Fibroblast of lung (primary cell): Measurements from ENCODE around the gene THAP2. TPM values are rescaled to one million over a fixed set of nuclear protein-coding genes. Genes with fewer than 3 reads are reported as not detected.

ENCODE experiments used
- DNase-seq, 2 donors: peaks; one replicate each; pipeline versions ENCODE4 v3.0.0 to v3.0.0-alpha.2; 2010; ENCODE audit warnings: low read depth in 2 of 2
- H2AFZ ChIP-seq: 2 replicates; pipeline ENCODE4 v1.5.1; 2012; ENCODE audit warnings: low read length, control low read depth, inconsistent platforms
- H3K27ac ChIP-seq: 2 replicates; pipeline ENCODE4 v1.5.1; 2011; ENCODE audit warnings: low read length, control low read depth; ENCODE audit not compliant: insufficient read depth
- H3K27me3 ChIP-seq: 2 replicates; pipeline ENCODE4 v1.5.1; 2011; ENCODE audit warnings: mild to moderate bottlenecking, low read length; ENCODE audit not compliant: control insufficient read depth, insufficient read depth
- H3K36me3 ChIP-seq: 2 replicates; pipeline ENCODE4 v1.5.1; 2011; ENCODE audit warnings: low read length; ENCODE audit not compliant: control insufficient read depth, insufficient read depth
- H3K4me1 ChIP-seq: 2 replicates; pipeline ENCODE4 v1.5.1; 2011; ENCODE audit warnings: low read length; ENCODE audit not compliant: control insufficient read depth, insufficient read depth; ENCODE audit errors: extremely low read depth
- H3K4me2 ChIP-seq: 2 replicates; pipeline ENCODE4 v1.5.1; 2011; ENCODE audit warnings: low read length, control low read depth; ENCODE audit not compliant: insufficient read depth; ENCODE audit errors: extremely low read depth
- H3K4me3 ChIP-seq, 4 experiments: fragments of 200-600 bp in 1 of 4; sonication (generic) in 1 of 4; replicated peaks in 1 of 4; 2 replicates each; pipeline ENCODE4 v1.5.1; 2011 to 2016; ENCODE audit warnings: low read length in 4 of 4, low read depth in 3 of 4, mild to moderate bottlenecking in 3 of 4, control low read depth in 2 of 4, inconsistent platforms in 1 of 4, mixed read lengths in 1 of 4; ENCODE audit not compliant: insufficient read depth in 1 of 4; ENCODE audit errors: control extremely low read depth in 1 of 4
- H3K79me2 ChIP-seq: 2 replicates; pipeline ENCODE4 v1.5.1; 2012; ENCODE audit warnings: mild to moderate bottlenecking, low read length, inconsistent platforms; ENCODE audit not compliant: control insufficient read depth, insufficient read depth
- H3K9ac ChIP-seq: 2 replicates; pipeline ENCODE4 v1.5.1; 2011; ENCODE audit warnings: mild to moderate bottlenecking, low read length, control low read depth; ENCODE audit not compliant: insufficient read depth
- H3K9me3 ChIP-seq: 2 replicates; pipeline ENCODE4 v1.5.1; 2012; ENCODE audit warnings: low read depth, low read length; ENCODE audit not compliant: control insufficient read depth, insufficient read depth
- H4K20me1 ChIP-seq: 2 replicates; pipeline ENCODE4 v1.5.1; 2011; ENCODE audit warnings: low read length; ENCODE audit not compliant: control insufficient read depth, insufficient read depth; ENCODE audit errors: extremely low read depth
- CTCF ChIP-seq, 2 donors: IDR thresholded peaks in 1 of 2; conservative IDR thresholded peaks in 1 of 2; 1 replicate in 1 of 2; 2 replicates in 1 of 2; pipeline ENCODE4 v1.5.1; 2011 to 2012; ENCODE audit warnings: low read length in 2 of 2, control low read depth in 1 of 2, inconsistent platforms in 1 of 2, low read depth in 1 of 2, mild to moderate bottlenecking in 1 of 2
- EZH2 ChIP-seq: IDR thresholded peaks from 2 replicates; pipeline ENCODE4 v1.5.1; 2012; ENCODE audit warnings: low read length, control low read depth, mild to moderate bottlenecking; ENCODE audit errors: missing control alignments
- polyA minus RNA-seq: library from RNA; depleted of rRNA, polyadenylated mRNA; stranded (reverse); fragments of >200 nt; gene quantifications from 2 replicates; pipeline ENCODE4 v1.2.3, GENCODE V29; 2011; ENCODE audit warnings: low replicate concordance
- polyA plus RNA-seq, 2 donors: library from polyadenylated mRNA; depleted of rRNA in 1 of 2; stranded (reverse) in 1 of 2; unstranded in 1 of 2; fragments of >200 nt; gene quantifications; 2 replicates each; pipeline ENCODE4 v1.2.1, GENCODE V29; 2011 to 2012; ENCODE audit warnings: missing spikeins in 1 of 2
- total RNA-seq: library from RNA; depleted of rRNA; stranded (reverse); fragments of >200 nt; gene quantifications from 2 replicates; pipeline ENCODE4 v1.2.1, GENCODE V29; 2014

Gene THAP2
- total RNA-seq (5.6 and 6.9 TPM in 2 replicates), polyA plus RNA-seq (1.5 and 2.3 TPM in 2 replicates), polyA minus RNA-seq (0.19 and 0.79 TPM in 2 replicates)
- polyA plus RNA-seq (2012): 1.6 and 2.5 TPM in 2 replicates

DNA sequence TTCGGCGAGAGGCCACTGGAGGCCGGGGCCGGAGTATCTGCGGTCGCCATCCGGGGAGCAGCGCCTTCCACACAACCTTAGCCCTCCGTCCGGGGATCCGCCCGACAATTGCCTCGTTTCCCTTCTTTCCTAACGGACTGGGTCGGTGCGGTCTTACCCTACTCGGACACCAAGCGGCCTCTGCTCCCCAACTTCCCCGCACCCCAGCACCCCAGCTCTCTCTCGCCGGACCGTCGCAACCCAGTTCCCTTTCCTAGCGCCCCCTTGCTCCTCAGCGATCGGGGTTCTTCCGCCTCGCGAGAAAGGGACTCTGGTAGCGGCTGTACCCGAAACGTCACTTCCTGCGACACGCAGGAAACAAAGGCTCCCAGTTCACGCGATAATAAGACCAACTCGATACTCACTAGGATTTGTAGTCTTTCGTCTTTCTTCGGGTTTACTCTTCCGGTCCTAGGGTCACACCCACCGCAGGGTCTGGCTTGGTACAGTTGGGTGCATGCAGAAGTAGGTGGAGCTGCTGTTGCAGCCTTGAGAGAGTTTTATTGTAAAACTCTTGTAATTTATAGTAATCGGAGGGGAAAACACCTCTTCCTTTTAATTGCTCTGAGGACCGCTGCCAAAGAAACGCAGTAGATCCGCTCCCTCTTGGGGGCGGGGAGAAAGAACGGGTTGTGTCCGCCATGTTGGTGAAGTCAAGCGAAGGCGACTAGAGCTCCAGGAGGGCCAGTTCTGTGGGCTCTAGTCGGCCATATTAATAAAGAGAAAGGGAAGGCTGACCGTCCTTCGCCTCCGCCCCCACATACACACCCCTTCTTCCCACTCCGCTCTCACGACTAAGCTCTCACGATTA is at the start of gene THAP2, which contains the start of gene ZFC3H1:
Gene THAP2 (plus strand): TSS at position 741 of the 850 bp plus-strand sequence. CDS start 209 bp downstream, outside the sequence.
Gene ZFC3H1 (minus strand): TSS at position 288 of the 850 bp plus-strand sequence. CDS start 238 bp downstream, at position 50.
- Histone ChIP-seq H3K4me3 (peak within 1 kb of the TSS; percentile 85 to 99 (median 92)), H3K9ac (peak within 1 kb of the TSS; percentile 94), H2AFZ (peak within 1 kb of the TSS; percentile 82), H3K79me2 (peaks cover 55% of the 10 kb centered on the region), H3K27ac (peak within 1 kb of the TSS; percentile 96), H3K4me2 (peak within 1 kb of the TSS; percentile 86), H3K4me1 (no peaks in the 10 kb centered on the region), H3K9me3 (no peaks in the 10 kb centered on the region), H3K27me3 (no peaks in the 10 kb centered on the region), H3K36me3 (peaks cover 1% of the 10 kb centered on the region), H4K20me1 (no peaks in the 10 kb centered on the region)
- peak; percentile 99 to 100 for DNase-seq
- TF ChIP-seq CTCF (conservative IDR thresholded peaks at IDR 0.05 in 1 of 2, IDR thresholded peaks at IDR 0.05 in 1 of 2; ENCODE audit: low read depth in 1 of 2, low read length in 2 of 2) (peak; percentile 38 to 39), EZH2 (no peak)

- no peak overlapping the region for H3K4me2 ChIP-seq
- DNase-seq: no peak
- no peaks in the 10 kb centered on the region for H3K79me2 ChIP-seq
- no peak overlapping the region for H3K9ac ChIP-seq
- no peak overlapping the region for H2AFZ ChIP-seq
- no peaks in the 10 kb centered on the region for H3K27me3 ChIP-seq
- no peak overlapping the region for H3K4me3 ChIP-seq
- no peak overlapping the region for H3K27ac ChIP-seq
- peaks cover 14% of the 10 kb centered on the region for H3K36me3 ChIP-seq
- no peaks in the 10 kb centered on the region for H3K4me1 ChIP-seq
- H4K20me1 ChIP-seq: no peaks in the 10 kb centered on the region
- TF ChIP-seq CTCF (conservative IDR thresholded peaks at IDR 0.05 in 1 of 2, IDR thresholded peaks at IDR 0.05 in 1 of 2; ENCODE audit: low read depth in 1 of 2, low read length in 2 of 2) (no peak), EZH2 (no peak)
- no peaks in the 10 kb centered on the region for H3K9me3 ChIP-seq
These were observed 42.2 kb upstream of the THAP2 start for GRCh38 chr12:71621938-71622337.

DNA sequence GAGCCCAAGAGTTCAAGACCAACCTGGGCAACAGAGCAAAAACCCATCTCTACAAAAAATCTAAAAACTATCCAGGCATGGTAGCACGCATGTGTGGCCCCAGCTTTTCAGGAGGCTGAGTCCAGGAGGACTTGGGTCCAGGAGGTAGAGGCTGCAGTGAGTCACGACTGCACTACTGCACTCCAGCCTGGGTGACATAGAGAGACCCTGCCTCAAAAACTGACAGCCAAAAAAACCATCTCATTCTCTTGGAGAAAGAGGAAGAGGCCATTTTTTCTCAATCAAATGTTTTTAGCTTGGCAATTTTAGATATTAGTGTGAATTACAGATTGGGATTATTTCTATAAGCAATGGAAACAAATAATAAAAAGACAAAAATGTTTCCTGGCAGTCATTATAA is 38.6 kb upstream of the THAP2 start:
- H3K36me3 ChIP-seq: peaks cover 10% of the 10 kb centered on the region

More for the DNA sequence above, 38.6 kb upstream of the THAP2 start:
- Histone ChIP-seq H3K79me2 (no peaks in the 10 kb centered on the region), H3K27me3 (no peaks in the 10 kb centered on the region), H3K9me3 (no peaks in the 10 kb centered on the region), H3K9ac (no peak overlapping the region), H4K20me1 (no peaks in the 10 kb centered on the region), H3K4me1 (no peaks in the 10 kb centered on the region), H3K4me2 (no peak overlapping the region), H3K4me3 (no peak overlapping the region), H3K27ac (no peak overlapping the region), H2AFZ (no peak overlapping the region)
- DNase-seq: no peak
- TF ChIP-seq EZH2 (no peak), CTCF (conservative IDR thresholded peaks at IDR 0.05 in 1 of 2, IDR thresholded peaks at IDR 0.05 in 1 of 2; ENCODE audit: low read depth in 1 of 2, low read length in 2 of 2) (no peak)
